GM19240 (cell line): ENCODE data around the gene CTPS2.
"Not testable (repeated sequence)": the region's sequence is repeated elsewhere in the genome, so short reads cannot be mapped to it uniquely, and the experiment has no call there.

Experiments
- DNase-seq: peaks from one replicate; pipeline ENCODE4 v3.0.0; 2011; ENCODE audit warnings: low spot score; ENCODE audit not compliant: insufficient read length

CTPS2 gene

DNA sequence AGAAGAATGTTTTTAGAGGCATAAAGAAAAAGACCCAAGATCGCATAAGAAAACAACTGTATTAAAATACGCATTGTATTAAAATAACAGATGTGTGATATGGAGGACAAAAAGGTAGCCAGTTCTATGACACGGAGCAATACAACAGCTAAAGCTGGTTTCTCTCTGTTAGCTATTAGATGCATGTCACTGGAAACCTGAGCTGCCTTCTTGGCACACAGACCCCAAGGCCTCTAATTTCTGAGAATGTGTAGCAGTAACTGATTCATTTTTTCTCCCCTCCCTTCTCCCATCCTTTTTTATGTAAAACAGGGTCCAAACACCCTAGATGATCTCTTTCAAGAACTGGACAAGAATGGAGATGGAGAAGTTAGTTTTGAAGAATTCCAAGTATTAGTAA lies 58.4 kb downstream of the CTPS2 start:
- no peak for DNase-seq

DNA sequence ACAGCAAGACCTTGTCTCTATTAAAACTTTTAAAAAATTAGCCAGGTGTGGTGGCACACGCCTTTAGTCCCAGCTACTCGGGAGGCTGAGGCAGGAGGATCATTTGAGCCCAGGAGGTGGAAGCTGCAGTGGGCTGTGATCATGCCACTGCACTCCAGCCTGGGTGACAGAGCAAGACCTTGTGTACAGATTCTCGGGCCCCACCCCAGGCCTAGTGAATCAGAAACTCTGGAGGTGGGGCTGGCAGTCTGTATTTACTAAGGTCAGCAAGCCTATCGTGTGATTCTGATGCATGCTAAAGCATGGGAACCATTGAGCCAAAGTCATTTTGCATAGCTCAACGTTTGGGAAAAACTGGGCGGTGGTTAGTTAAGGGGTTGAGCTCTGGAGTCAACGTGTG lies 59.0 kb downstream of the CTPS2 start:
- no peak for DNase-seq

DNA sequence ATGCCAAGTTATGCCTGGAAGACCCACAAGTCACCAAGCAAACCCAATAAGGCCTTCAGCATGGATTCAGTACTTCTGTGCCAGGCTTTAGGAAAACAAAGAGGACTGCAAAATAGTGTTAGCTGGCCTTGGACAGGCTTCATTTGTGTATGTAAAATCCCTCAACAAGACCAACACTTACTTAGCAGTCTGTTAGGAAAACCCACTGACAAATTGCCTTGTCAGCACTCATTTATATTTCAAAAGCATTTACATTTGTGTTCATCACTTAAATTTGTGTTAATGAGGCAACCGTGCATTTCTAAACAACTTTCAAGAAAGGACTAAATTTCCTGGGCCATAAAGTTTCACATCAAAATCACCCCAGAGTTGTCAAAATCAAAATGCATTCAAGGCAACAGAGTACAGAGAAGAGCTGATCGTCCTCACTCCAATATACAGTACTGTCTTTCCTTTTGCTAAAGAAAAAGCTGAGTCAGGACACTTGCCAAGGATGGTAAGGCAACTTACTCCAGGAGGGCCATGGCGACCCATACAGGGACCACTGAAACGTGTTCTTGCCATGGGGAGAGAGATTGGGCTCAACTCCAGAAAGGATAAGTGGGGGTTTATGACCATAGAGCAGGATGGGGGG lies 61.0 kb downstream of the CTPS2 start:
- DNase-seq: no peak

DNA sequence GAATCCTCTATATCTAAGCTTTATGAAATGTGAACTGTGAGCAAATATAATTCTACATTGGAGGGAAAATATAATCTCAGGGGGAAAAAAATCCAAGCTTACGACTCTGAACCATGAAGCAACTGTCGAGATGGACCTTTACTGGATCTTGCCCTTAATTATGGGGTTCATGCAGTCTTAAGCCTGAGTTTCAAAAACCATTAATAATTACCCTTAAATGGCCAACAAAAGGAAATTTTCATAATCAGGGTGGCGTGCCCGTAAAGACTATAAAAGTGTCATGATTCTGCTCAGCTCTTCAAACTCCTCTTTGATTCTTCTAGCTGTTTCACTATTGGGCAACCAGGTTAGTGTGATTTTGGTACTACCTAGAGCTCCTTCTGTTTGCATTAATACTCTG lies 62.6 kb downstream of the CTPS2 start, which contains the start of gene S100G:
Gene S100G, plus strand, starts transcription at position 301 of the 400 bp plus-strand sequence. CDS start 849 bp downstream, outside the sequence.
- no peak for DNase-seq

DNA sequence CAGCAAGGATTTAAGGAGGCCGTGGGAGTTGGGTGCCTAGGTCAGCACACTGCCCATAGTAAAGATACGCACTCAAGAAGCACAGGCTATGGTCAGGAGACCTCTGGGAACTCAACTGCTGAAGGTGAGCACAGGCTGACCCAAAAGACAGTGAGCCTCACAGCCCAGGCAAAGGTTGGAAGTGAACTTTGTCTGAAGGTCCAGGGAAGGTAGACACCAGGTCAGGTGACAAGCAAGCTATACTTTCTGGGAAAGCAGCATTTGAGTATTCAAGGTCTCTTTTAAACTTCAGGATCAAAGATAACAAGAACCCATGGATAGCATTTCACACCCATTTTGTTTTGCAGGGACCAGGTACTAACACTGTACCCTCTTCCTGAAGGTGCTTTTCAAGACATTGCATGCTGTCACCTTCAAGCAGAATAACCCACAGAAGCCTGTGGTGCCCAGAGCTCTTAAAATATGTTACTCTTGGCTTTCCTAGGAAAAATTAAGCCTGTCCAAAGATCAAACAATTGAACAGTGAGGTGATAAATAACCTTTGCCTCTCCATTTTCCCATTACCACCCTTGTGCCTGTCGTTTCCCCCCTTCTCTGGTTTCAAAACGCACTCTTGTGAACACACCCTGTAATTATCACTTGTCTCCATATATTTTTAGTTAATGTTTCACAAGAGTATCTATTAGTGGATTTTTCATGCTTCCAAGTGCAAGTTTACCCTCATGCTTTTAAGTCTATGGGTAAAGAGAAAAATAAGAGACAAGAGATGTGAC lies 65.9 kb downstream of the CTPS2 start:
- no peak for DNase-seq

DNA sequence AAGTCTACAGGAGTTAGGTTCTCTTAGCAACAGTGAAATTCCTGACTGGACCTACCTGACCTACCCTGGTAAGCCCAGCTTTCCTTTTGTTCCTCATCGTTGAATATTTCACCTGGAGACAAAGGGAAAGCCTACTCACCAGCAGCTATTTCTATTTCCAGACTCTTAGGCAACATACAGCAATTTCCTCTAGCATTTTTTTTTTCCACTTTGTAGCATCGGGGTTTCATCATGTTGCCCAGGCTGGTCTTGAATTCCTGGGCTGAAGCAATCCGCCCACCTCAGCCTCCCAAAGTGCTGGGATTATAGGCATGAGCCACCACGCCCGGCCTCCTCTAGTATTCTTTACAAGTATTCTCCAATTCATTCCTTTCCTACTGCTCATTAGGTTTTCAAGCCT lies 69.3 kb downstream of the CTPS2 start:
- DNase-seq: no peak

DNA sequence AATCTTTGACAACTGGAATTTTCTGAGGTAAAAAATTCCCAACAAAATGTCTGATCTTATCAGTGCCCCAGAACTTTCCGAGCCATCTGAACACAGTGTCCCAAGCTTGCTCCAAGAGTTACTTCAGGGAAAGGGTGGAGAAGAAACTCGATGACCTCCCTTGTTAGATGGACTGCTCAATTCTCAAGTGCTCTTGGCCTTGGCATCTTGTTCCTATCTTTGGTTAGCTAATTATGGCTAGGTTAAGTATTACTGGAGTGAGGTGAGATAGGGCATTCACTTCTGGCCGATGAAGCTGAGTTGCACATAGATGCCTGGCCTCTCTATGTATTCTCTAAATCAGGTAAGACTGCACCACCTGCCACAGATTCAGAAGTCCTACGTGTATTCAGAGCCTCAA lies 71.6 kb downstream of the CTPS2 start:
- no peak for DNase-seq

DNA sequence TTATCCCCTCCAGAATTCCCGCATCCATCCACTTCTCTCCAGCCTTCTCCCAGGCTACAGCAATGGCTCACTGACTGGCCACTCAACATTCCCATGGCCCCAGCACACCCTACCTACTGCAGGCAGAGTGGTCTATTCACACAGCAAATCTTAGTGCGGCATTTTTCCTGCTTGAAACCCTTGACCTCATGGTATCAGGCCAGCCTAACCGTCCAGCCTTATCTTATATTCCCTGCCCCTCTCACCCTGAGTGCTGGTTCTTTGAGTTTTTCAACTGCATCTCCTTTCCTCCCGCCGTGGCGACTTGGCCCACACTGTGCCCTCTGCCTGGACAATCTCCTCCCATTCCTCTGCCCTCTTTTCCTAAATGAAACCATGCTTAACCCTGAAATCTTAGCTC lies 72.5 kb downstream of the CTPS2 start:
- DNase-seq: no peak

DNA sequence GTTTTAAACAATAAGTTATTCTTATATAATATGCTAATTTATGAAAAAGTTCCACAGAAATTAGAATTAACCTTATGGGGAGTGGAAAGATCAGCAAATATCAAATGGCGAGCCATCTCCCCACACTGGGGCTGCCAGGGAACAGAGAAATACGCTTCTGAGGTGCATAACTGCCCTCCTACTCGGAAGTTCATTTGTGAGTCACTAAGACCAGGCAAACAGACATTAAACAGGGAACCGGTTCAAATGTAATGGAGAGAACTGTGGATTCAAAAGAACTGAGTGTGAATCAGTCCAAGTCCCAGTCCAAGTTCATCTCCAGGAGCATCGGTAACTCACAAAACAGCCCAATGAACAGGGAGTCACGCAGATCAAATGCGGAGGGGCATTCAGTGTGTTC lies 73.9 kb downstream of the CTPS2 start:
- DNase-seq: no peak

DNA sequence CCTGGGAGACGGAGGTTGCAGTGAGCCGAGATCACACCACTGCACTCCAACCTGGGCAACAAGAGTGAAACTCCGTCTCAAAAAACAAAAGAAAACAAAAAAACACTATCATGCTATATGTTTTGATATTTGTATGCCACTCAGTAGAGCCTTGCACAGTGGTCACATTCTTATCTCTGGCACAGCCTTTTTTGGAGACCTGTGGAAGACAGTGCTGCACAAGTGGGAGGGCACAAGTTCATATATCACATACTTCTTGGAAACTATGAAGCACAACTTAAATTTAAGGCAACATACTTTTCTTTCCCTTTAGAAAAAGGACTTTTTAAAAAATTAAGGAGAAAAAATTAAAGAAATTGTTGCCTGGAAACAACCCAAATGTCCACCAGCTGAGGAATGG lies 76.9 kb downstream of the CTPS2 start:
- no peak for DNase-seq

DNA sequence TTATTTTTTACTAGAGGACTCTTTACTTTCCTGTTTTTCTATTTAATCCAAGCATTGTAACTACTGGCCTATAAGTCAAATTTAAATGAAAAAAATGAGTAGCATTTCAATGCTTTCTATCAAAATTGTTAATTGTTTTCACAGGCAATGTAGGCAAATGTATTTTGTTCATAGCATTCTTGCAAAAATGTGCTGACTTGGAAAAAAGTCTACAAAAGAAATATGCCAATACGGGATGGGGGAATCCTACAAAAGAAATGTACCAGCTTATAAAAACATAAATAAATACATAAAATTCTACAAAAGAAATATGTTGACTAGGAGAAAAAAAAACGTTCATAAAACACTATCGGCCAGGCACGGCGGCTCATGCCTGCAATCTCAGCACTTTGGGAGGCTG lies 77.4 kb downstream of the CTPS2 start:
- DNase-seq: no peak

DNA sequence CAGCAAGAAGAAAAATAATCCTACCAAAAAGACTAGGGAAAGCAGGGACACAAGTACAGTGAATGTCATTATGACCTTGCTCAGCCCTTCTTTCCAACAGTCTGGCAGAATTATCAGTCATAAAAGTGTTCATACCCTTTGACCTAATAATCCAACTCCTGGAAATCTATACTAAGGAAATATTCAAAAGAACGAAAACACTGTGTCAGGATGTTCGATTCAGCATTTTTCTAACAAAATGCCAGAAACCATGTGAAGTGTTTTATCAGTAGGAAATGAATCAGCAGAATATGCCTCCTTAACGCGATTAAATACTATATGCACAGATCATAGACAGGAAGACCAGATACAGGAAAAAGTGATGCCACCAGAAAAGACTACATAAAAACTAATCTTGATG lies 78.7 kb downstream of the CTPS2 start:
- no peak for DNase-seq

DNA sequence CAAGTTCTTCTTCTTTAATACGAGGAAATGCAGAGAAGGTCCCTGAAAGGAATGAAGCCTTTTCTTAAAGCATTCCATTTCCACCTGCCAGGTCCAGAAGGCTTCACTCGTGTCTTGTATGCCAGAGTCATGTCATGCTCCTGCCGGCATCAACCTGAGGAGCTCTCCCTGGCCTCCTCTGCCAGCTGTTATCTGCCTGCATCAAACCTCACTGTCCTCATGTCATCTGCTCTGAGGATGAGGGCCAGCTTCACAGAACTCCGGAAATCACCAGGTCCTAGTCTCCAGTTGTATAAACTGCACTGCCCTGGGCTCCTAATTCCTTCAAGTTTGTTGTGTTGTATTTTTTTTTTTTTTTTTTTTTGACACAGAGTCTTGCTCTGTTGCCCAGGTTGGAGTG lies 82.6 kb downstream of the CTPS2 start:
- no peak for DNase-seq

DNA sequence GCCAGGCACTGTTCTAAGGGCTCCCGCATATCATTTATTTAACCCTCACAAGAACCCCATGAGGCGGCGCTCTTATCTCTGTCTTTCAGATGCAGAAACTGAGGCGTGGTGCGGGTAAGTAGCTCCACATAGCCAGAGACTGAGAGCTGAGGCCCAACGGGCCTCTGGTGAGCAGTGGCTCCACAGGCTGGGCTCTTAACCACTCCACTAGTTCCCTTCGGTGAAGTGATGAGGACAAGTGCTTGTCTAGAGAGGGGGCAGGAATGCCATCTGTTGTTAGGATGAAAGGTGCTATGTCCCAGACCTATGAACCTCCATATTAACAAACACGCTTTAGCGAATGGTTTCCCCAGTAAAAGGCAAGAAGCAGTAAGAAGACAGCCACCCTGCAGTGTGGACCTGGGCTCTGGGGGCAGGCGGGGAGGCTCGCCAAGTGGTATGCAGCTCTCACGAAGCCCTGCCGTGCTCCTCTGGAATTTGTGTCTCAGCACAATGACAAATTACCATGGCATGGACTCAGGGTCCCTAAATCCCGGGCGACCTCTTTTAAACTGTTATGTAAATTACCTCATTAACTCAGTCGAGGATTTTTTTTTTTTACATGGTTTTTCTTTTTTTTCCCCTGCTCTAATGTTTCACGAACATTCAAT lies 83.4 kb downstream of the CTPS2 start:
- no peak for DNase-seq

DNA sequence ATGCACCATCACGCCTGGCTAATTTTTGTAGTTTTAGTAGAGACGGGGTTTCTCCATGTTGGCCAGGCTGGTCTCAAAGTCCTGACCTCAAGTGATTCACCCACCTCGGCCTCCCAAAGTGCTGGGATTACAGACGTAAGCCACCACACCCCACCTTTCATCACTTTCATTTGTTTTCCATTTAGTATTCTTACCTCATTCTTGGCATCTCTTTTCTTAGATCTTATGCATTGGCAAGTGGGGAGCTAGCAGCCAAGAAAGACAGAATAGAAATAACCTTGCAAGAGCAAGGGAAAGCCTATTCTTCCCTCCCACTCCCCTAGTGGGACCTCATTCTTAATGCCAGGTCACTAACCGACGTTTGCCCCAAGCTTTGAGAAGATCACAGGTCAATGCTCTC lies 84.0 kb downstream of the CTPS2 start:
- DNase-seq: not testable (repeated sequence)

DNA sequence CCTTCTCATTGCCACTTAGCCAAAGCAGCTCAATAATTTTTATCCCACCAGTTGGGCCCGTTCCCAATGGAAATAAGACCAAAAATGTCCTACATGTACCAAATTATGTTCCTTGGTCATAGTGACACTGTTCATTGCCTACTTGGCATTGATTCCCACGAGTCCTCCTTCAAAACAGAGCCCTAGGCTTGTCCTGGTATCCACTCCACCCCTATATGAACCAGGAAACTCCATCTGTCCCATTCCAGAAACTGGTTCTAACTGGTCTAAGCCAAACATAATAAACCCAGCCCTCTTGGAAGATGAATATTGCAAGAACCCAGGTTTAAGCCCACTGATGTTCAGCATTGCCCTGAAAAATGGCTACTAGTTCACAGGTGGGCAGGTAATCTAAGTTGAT lies 93.4 kb downstream of the CTPS2 start:
- DNase-seq: no peak

DNA sequence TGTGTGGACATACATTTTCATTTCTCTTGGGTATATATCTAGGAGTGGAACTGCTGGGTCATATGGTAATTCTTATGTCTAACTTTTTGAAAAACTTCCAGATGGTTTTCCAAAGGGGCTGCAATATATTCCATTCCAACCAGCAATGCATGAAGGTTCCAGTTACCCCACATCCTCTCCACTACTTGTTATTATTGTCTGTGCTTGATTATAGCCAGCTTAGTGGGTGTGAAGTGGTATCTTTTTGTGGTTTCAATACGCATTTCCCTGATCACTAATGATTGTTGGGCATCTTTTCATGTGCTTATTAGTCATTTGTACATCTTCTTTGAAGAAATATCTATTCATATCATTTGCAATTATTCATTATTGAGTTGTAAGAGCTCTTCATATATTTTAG lies 94.0 kb downstream of the CTPS2 start:
- DNase-seq: no peak

DNA sequence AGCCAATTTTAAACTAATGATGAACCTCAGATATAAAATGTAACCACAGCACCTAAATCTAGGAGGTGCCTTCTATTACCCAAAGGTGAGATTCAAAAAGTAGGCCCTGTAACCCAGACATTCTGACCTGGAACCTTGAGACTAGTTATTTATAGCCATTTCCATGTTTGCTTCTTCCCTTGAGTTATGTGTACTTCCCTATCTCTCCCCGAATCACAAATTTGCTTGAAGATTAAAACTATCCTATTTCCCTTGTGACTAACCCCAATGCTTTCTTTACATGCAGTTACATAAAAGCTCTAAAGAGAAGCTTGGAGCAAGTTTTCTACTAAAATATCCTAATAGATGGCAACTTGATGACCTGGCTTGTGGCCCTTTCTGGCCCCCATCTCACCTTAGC lies 95.1 kb downstream of the CTPS2 start:
- DNase-seq: no peak

DNA sequence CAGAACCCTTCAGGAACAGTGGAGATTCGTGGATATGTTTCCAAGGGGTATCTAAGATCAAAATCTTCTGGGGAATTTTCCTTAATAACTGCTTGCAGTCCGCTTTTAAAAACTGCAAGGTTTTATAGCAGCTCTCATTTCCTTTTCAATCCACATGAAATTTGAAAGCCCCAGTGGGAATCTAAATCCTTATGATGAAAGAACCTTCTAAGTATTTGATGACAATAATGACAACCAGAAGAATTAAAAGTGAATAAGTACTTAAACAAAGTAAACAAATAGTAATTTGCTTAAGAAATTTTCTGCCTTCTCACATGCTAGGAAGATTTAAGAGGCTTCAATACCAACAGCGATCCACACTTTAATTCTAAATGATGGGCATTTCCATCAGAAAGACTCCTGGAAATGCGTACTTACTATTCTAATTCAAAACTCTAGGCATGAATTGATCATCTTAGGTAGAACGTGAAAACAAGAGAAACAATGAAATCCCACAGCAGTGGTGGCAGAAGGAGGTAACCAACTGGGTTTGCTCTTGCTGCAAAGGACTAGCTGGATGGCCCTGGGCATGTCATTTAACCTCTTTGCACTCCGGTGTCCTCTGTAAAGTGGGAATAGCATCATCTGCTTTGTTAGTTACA lies 100.1 kb downstream of the CTPS2 start:
- no peak for DNase-seq

DNA sequence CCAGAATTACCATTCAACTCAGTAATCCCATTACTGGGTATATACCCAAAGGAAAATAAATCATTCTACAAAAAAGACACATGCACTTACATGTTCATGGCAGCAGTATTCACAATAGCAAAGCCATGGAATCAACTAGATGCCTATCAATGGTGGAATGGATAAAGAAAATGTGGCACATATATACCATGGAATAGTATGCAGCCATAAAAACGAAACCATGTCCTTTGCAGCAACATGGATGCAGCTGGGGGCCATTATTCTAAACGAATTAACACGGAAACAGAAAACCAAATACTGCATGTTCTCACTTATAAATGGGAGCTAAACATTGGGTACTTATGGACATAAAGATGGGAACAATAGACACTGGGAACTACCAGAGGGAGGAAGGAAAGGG lies 101.8 kb downstream of the CTPS2 start:
- DNase-seq: not testable (repeated sequence)

DNA sequence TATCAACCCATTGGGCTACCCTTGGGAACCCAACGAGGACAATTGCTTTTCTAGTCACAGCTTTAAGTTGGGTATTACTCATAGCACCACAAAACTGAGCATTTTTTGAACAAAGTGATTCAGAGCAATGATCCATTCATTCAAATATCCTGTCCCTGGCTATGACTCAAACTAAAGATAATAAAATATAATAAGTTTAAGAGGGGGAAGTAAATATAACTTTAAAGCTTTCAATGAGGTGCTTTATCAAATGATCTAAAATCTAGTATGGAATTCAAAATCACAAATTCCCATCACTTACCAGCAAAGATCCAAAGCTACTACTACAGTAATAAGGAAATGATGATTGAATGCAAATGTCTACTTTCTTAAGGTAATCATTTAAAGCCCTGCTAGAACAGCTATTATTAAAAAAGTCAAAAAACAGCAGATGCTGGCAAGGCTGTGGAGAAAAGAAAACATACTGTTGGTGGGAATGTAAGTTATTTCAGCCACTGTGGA lies 102.3 kb downstream of the CTPS2 start:
- no peak for DNase-seq

DNA sequence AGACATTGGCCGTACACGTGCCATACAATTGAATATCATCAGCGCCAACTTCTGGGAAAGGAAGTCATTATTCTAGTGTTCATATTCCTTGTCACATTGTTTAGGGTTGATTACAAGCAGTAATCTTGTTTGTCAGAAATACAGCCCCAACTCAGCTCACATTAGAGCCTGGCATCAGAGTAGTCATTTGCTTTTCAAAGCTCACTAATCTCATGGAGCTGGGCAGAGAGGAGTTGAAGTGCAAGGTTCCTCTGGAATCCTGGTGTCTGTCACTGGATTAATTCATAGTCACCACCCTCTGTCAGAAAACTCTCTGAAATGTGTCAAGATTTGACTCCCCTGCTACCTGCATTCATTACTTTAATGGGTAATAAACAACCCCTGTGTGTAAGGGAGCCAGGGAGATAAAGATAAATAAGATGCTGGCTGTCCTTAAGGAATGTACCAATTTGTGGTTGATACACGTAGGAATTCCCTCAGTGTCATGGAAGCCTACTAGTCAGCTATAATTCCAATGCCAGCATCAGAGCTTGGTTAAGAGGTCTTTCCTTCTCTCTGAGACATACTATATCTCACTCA lies 106.2 kb downstream of the CTPS2 start:
- DNase-seq: no peak
